PC-9 (cell line): ENCODE results near the gene UGGT2. TPM values are rescaled to one million over a fixed set of nuclear protein-coding genes. Genes with fewer than 3 reads are reported as not detected.
"Not testable (repeated sequence)": the region's sequence is repeated elsewhere in the genome, so short reads cannot be mapped to it uniquely, and the experiment has no call there.

Source experiments
- BruUV-seq: library from RNA; stranded (reverse); fragments of 400-500 nt; replicated peaks from 2 replicates; lab custom pipeline; 2021; lab: Mats Ljungman, UMichigan
- CTCF ChIA-PET: fragments of 300-600 bp; sonication (Branson Sonifier 250); formaldehyde crosslinking; loops from one replicate; lab custom pipeline; 2022; ENCODE audit warnings: antibody characterized with exemption; lab: Charles Lee
- POLR2A ChIA-PET: fragments of 300-600 bp; sonication (Branson Sonifier 250); formaldehyde crosslinking; loops from one replicate; lab custom pipeline; 2022; ENCODE audit warnings: antibody characterized with exemption; ENCODE audit not compliant: unreplicated experiment; lab: Charles Lee
- DNase-seq, 2 experiments: peaks; one replicate each; pipeline versions ENCODE4 v3.0.0 to v3.0.0-alpha.2; 2015 to 2022; ENCODE audit warnings: mixed read lengths in 1 of 2
- H2AFZ ChIP-seq: fragments of 200-600 bp; sonication (generic); 2 replicates; pipeline ENCODE4 v1.8.1; 2017; ENCODE audit warnings: antibody characterized with exemption
- H3F3A ChIP-seq: fragments of 200-600 bp; sonication (generic); 2 replicates; pipeline ENCODE4 v1.8.1; 2017; ENCODE audit warnings: antibody characterized with exemption, mild to moderate bottlenecking, low read depth; ENCODE audit not compliant: insufficient read depth
- H3K27ac ChIP-seq: fragments of 200-600 bp; sonication (generic); 2 replicates; pipeline ENCODE4 v1.6.1; 2016; ENCODE audit warnings: mixed run types
- H3K27me3 ChIP-seq: fragments of 200-600 bp; sonication (generic); 2 replicates; pipeline ENCODE4 v1.6.1; 2016; ENCODE audit warnings: low read depth, mixed run types; ENCODE audit not compliant: insufficient read depth
- H3K36me3 ChIP-seq: fragments of 200-600 bp; sonication (generic); 2 replicates; pipeline ENCODE4 v1.6.1; 2016; ENCODE audit warnings: low read depth, mixed run types
- H3K4me1 ChIP-seq: fragments of 200-600 bp; sonication (generic); replicated peaks from 2 replicates; pipeline ENCODE4 v1.6.1; 2016; ENCODE audit warnings: mixed run types; ENCODE audit not compliant: insufficient read depth
- H3K4me2 ChIP-seq: fragments of 200-600 bp; sonication (generic); 2 replicates; pipeline ENCODE4 v1.6.1; 2017; ENCODE audit warnings: mixed run types
- H3K4me3 ChIP-seq: fragments of 200-600 bp; sonication (generic); 2 replicates; pipeline ENCODE4 v1.6.1; 2016; ENCODE audit warnings: mixed run types
- H3K79me2 ChIP-seq: fragments of 200-600 bp; sonication (generic); 2 replicates; pipeline ENCODE4 v1.6.1; 2017; ENCODE audit warnings: low read depth, mixed run types
- H3K9me2 ChIP-seq: fragments of 200-600 bp; sonication (generic); 2 replicates; pipeline ENCODE4 v1.8.1; 2017; ENCODE audit warnings: mild to moderate bottlenecking; ENCODE audit not compliant: insufficient read depth
- H3K9me3 ChIP-seq: fragments of 200-600 bp; sonication (generic); 2 replicates; pipeline ENCODE4 v1.8.1; 2016; ENCODE audit warnings: low read depth; ENCODE audit not compliant: insufficient read depth
- H4K20me1 ChIP-seq: fragments of 200-600 bp; sonication (generic); 2 replicates; pipeline ENCODE4 v1.8.1; 2017; ENCODE audit not compliant: insufficient read depth
- CTCF ChIP-seq: fragments of 200-600 bp; sonication (generic); conservative IDR thresholded peaks from 2 replicates; pipeline ENCODE4 v1.6.1; 2017; ENCODE audit warnings: mixed run types, antibody characterized with exemption, mild to moderate bottlenecking, moderate library complexity
- EZH2 ChIP-seq: fragments of 200-600 bp; sonication (generic); IDR thresholded peaks from 2 replicates; pipeline ENCODE4 v1.8.0; 2017; ENCODE audit warnings: antibody characterized with exemption, low read depth
- intact Hi-C: fragments of 100-400 bp; cut with micrococcal nuclease; formaldehyde crosslinking; loops from one replicate; pipeline ENCODE4 v1.10.0; 2022; ENCODE audit not compliant: unreplicated experiment
- total RNA-seq: library from RNA; stranded (reverse); gene quantifications from 2 replicates; pipeline ENCODE4 v1.2.3, GENCODE V29; 2021

The UGGT2 gene
- total RNA-seq, 1 experiment from 2014 or later: 27.5 TPM

- H3K4me3 ChIP-seq, H3F3A ChIP-seq, H3K4me1 ChIP-seq, intact Hi-C loops, POLR2A ChIA-PET, H2AFZ ChIP-seq, H3K36me3 ChIP-seq, DNase-seq, BruUV-seq, H4K20me1 ChIP-seq, H3K27ac ChIP-seq, H3K4me2 ChIP-seq, H3K27me3 ChIP-seq, H3K9me2 ChIP-seq, CTCF ChIA-PET, H3K9me3 ChIP-seq: not testable (repeated sequence)
- H3K79me2 ChIP-seq: peaks cover 63% of the 10 kb centered on the region
Observed at GRCh38 chr13:96050955-96051354, 2.2 kb downstream of the UGGT2 start.

GRCh38 chr13:96046449-96047126 lies 6.6 kb downstream of the UGGT2 start:
- CTCF ChIA-PET, intact Hi-C loops: not testable (repeated sequence)

GRCh38 chr13:96044238-96044637 lies 9.0 kb downstream of the UGGT2 start:
- CTCF ChIA-PET: no interaction called here
- TF ChIP-seq EZH2: no peak
- TF ChIP-seq CTCF: no peak
- Histone ChIP-seq H3F3A (no peaks in the 10 kb centered on the region), H3K4me2 (no peak overlapping the region), H3K4me3 (no peak overlapping the region), H3K27me3 (no peaks in the 10 kb centered on the region), H3K4me1 (no peaks in the 10 kb centered on the region), H3K9me3 (no peaks in the 10 kb centered on the region), H3K79me2 (peaks cover 85% of the 10 kb centered on the region), H3K27ac (no peak overlapping the region), H4K20me1 (0 out of 2 replicates have a peak, but pooled peaks cover 9% of the 10 kb centered on the region), H3K9me2 (no peaks in the 10 kb centered on the region), H3K36me3 (no peaks in the 10 kb centered on the region), H2AFZ (no peak overlapping the region)
- POLR2A ChIA-PET: interaction anchor here (0.6 kb wide), 1 partner anchor 8 kb away, joined by 7 read pairs; no protein-coding TSS in a partner anchor
- BruUV-seq: no TSS peak
- intact Hi-C loops: no loop called here
- DNase-seq: no peak

More at GRCh38 chr13:96046449-96047126, 6.6 kb downstream of the UGGT2 start:
- H3K4me3 ChIP-seq, H3K36me3 ChIP-seq, H3K4me2 ChIP-seq, H3K9me2 ChIP-seq, H3K9me3 ChIP-seq, H2AFZ ChIP-seq, H3K27me3 ChIP-seq, H3F3A ChIP-seq, H3K4me1 ChIP-seq, POLR2A ChIA-PET, BruUV-seq, H3K27ac ChIP-seq, DNase-seq, H4K20me1 ChIP-seq: not testable (repeated sequence)
- H3K79me2 ChIP-seq: peaks cover 92% of the 10 kb centered on the region

GRCh38 chr13:96041326-96042110 lies 11.7 kb downstream of the UGGT2 start:
- no peak overlapping the region for H3K4me3 ChIP-seq
- H3K79me2 ChIP-seq: peaks cover 70% of the 10 kb centered on the region
- no peaks in the 10 kb centered on the region for H3K9me3 ChIP-seq
- H4K20me1 ChIP-seq: 0 out of 2 replicates have a peak, but pooled peaks cover 9% of the 10 kb centered on the region
- no TSS peak for BruUV-seq
- intact Hi-C loops: no loop called here
- no peak overlapping the region for H2AFZ ChIP-seq
- TF ChIP-seq EZH2 (no peak), CTCF (no peak)
- H3K27ac ChIP-seq: no peak overlapping the region
- no peak for DNase-seq
- no peaks in the 10 kb centered on the region for H3K36me3 ChIP-seq
- no peaks in the 10 kb centered on the region for H3F3A ChIP-seq
- no peaks in the 10 kb centered on the region for H3K27me3 ChIP-seq
- no peaks in the 10 kb centered on the region for H3K9me2 ChIP-seq
- ChIA-PET CTCF (no interaction called here), POLR2A (no interaction called here)
- no peak overlapping the region for H3K4me2 ChIP-seq
- H3K4me1 ChIP-seq: peaks cover 11% of the 10 kb centered on the region
